ENCODE results near the gene CCDC14.

The CCDC14 gene

DNA sequence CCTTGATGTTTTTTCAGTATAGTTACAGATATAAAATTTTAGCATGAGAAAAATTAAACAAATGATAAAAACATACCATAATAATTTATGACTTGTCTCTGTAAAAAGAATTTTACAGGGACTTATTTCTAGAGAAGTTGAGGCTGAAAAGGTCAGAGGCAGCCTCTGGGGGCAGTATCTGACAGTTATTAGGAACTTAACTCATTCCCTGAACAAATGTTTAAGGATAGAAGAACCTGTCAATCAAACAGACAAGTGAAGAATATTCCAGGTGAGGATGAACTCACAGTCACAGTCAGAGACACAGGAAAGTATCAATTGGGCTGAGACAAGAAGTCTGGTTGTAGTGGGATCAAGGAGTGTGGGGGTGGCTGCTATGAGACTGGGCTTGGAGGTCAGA lies 84.2 kb downstream of the CCDC14 start:
- no peaks in the 10 kb centered on the region for H3K9me3 ChIP-seq (ENCODE audit: insufficient read depth, low read depth, low read length)
- H3K4me3 ChIP-seq (ENCODE audit: low read length, poor library complexity, severe bottlenecking): no peak overlapping the region
- no peaks in the 10 kb centered on the region for H3K79me2 ChIP-seq (ENCODE audit: insufficient read depth, low read length)
- no peaks in the 10 kb centered on the region for H4K20me1 ChIP-seq (ENCODE audit: insufficient read depth, low read length, poor library complexity, severe bottlenecking)
- H3K27me3 ChIP-seq (ENCODE audit: insufficient read depth, low read length, poor library complexity, severe bottlenecking): no peaks in the 10 kb centered on the region
- no peak overlapping the region for H3K4me2 ChIP-seq (ENCODE audit: low read depth, low read length, poor library complexity, severe bottlenecking)
- no peak for TF ChIP-seq EZH2phosphoT487 (IDR thresholded peaks at IDR 0.05; ENCODE audit: borderline replicate concordance)
- TF ChIP-seq, protein P1, sequence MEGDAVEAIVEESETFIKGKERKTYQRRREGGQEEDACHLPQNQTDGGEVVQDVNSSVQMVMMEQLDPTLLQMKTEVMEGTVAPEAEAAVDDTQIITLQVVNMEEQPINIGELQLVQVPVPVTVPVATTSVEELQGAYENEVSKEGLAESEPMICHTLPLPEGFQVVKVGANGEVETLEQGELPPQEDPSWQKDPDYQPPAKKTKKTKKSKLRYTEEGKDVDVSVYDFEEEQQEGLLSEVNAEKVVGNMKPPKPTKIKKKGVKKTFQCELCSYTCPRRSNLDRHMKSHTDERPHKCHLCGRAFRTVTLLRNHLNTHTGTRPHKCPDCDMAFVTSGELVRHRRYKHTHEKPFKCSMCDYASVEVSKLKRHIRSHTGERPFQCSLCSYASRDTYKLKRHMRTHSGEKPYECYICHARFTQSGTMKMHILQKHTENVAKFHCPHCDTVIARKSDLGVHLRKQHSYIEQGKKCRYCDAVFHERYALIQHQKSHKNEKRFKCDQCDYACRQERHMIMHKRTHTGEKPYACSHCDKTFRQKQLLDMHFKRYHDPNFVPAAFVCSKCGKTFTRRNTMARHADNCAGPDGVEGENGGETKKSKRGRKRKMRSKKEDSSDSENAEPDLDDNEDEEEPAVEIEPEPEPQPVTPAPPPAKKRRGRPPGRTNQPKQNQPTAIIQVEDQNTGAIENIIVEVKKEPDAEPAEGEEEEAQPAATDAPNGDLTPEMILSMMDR (conservative IDR thresholded peaks at IDR 0.05; ENCODE audit: low read length): peak; percentile 71
- H3K9ac ChIP-seq (ENCODE audit: low read depth, low read length, poor library complexity, severe bottlenecking): no peak overlapping the region
- no peaks in the 10 kb centered on the region for H3K36me3 ChIP-seq (ENCODE audit: insufficient read depth, low read length)
- H3K9me2 ChIP-seq (replicated peaks; ENCODE audit: low read depth, low read length): no peaks in the 10 kb centered on the region
- H3K4me1 ChIP-seq (ENCODE audit: insufficient read depth, low read length, poor library complexity, severe bottlenecking): peaks cover 13% of the 10 kb centered on the region
- H3F3A ChIP-seq (ENCODE audit: low read depth): no peaks in the 10 kb centered on the region
- H2AFZ ChIP-seq (ENCODE audit: low read length): no peak overlapping the region

DNA sequence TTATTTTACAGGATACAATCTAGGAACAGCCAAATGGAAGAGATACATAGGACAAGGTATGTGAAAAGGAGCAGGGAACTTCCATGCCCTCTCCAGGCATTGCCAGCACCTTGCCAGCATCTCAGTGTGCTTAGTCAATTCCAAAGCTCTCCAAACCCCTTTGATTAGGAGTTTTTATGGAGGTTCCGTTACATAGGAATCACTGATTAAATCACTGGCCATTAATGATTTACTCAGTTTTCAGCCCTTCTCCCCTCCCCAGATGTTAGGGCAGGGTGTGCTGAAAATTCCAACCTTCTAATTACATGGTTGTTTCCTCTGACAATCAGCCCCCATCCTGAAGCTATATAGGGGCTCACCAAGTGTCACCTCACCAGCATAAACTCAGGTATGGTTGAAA lies 88.4 kb downstream of the CCDC14 start:
- no peaks in the 10 kb centered on the region for H3K27me3 ChIP-seq (ENCODE audit: insufficient read depth, low read length, poor library complexity, severe bottlenecking)
- no peaks in the 10 kb centered on the region for H3K36me3 ChIP-seq (ENCODE audit: insufficient read depth, low read length)
- no peaks in the 10 kb centered on the region for H3K9me3 ChIP-seq (ENCODE audit: insufficient read depth, low read depth, low read length)
- H3K4me3 ChIP-seq (ENCODE audit: low read length, poor library complexity, severe bottlenecking): no peak overlapping the region
- H2AFZ ChIP-seq (ENCODE audit: low read length): no peak overlapping the region
- H3K79me2 ChIP-seq (ENCODE audit: insufficient read depth, low read length): no peaks in the 10 kb centered on the region
- H3K9me2 ChIP-seq (replicated peaks; ENCODE audit: low read depth, low read length): no peaks in the 10 kb centered on the region
- TF ChIP-seq EZH2phosphoT487 (IDR thresholded peaks at IDR 0.05; ENCODE audit: borderline replicate concordance): no peak
- TF ChIP-seq, protein P1 (conservative IDR thresholded peaks at IDR 0.05; ENCODE audit: low read length): no peak
- peaks cover 6% of the 10 kb centered on the region for H3K4me1 ChIP-seq (ENCODE audit: insufficient read depth, low read length, poor library complexity, severe bottlenecking)
- no peaks in the 10 kb centered on the region for H4K20me1 ChIP-seq (ENCODE audit: insufficient read depth, low read length, poor library complexity, severe bottlenecking)
- H3F3A ChIP-seq (ENCODE audit: low read depth): no peaks in the 10 kb centered on the region
- no peak overlapping the region for H3K4me2 ChIP-seq (ENCODE audit: low read depth, low read length, poor library complexity, severe bottlenecking)
- no peak overlapping the region for H3K9ac ChIP-seq (ENCODE audit: low read depth, low read length, poor library complexity, severe bottlenecking)

DNA sequence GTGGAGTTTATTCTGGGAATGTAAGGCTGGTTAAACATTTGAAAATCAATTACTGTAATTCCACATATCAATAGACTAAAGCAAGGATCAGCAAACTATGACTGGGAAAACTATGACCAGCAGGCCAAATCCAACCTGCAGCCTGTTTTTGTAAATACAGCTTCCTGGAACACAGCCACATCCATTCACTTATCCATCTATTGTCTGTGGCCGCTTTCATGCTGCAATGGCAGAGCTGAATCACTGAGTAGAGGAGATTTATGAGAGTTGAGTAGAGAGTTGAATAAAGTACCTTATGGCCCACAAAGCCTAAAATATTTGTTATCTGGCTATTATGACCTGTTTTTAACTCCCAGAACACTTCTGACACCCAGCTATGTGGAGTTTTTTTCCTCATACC lies 89.1 kb downstream of the CCDC14 start:
- no peaks in the 10 kb centered on the region for H3K9me3 ChIP-seq (ENCODE audit: insufficient read depth, low read depth, low read length)
- no peaks in the 10 kb centered on the region for H4K20me1 ChIP-seq (ENCODE audit: insufficient read depth, low read length, poor library complexity, severe bottlenecking)
- H3K9me2 ChIP-seq (replicated peaks; ENCODE audit: low read depth, low read length): no peaks in the 10 kb centered on the region
- H3K4me1 ChIP-seq (ENCODE audit: insufficient read depth, low read length, poor library complexity, severe bottlenecking): peaks cover 6% of the 10 kb centered on the region
- no peaks in the 10 kb centered on the region for H3K27me3 ChIP-seq (ENCODE audit: insufficient read depth, low read length, poor library complexity, severe bottlenecking)
- H2AFZ ChIP-seq (ENCODE audit: low read length): no peak overlapping the region
- H3K9ac ChIP-seq (ENCODE audit: low read depth, low read length, poor library complexity, severe bottlenecking): no peak overlapping the region
- no peaks in the 10 kb centered on the region for H3F3A ChIP-seq (ENCODE audit: low read depth)
- H3K36me3 ChIP-seq (ENCODE audit: insufficient read depth, low read length): no peaks in the 10 kb centered on the region
- H3K4me3 ChIP-seq (ENCODE audit: low read length, poor library complexity, severe bottlenecking): no peak overlapping the region
- no peak for TF ChIP-seq EZH2phosphoT487 (IDR thresholded peaks at IDR 0.05; ENCODE audit: borderline replicate concordance)
- TF ChIP-seq, protein P1 (conservative IDR thresholded peaks at IDR 0.05; ENCODE audit: low read length): no peak
- H3K4me2 ChIP-seq (ENCODE audit: low read depth, low read length, poor library complexity, severe bottlenecking): no peak overlapping the region
- no peaks in the 10 kb centered on the region for H3K79me2 ChIP-seq (ENCODE audit: insufficient read depth, low read length)
